NB4 (cell line): ENCODE results near the gene FAM131A.

Source experiments
- DNase-seq: peaks from one replicate; pipeline ENCODE4 v3.0.0; 2010; ENCODE audit warnings: low read depth
- H3K4me3 ChIP-seq: one replicate; pipeline ENCODE4 v1.5.1; 2011; ENCODE audit warnings: mild to moderate bottlenecking, low read depth, low read length, moderate library complexity
- MYC ChIP-seq: IDR thresholded peaks from 2 replicates; pipeline ENCODE4 v1.6.1; 2011; ENCODE audit warnings: low read depth, low read length
- POLR2A ChIP-seq: IDR thresholded peaks from 2 replicates; pipeline ENCODE4 v1.6.1; 2011; ENCODE audit warnings: mild to moderate bottlenecking; ENCODE audit not compliant: insufficient read length; ENCODE audit errors: extremely low read depth
- TF ChIP-seq, protein P1 (sequence below): IDR thresholded peaks from 2 replicates; pipeline ENCODE4 v1.6.1; 2011; ENCODE audit warnings: low read depth, low read length
- TF ChIP-seq, protein P2 (sequence below): IDR thresholded peaks from one replicate; pipeline ENCODE4 v1.5.1; 2012; ENCODE audit warnings: low read depth, low read length

The FAM131A gene

DNA sequence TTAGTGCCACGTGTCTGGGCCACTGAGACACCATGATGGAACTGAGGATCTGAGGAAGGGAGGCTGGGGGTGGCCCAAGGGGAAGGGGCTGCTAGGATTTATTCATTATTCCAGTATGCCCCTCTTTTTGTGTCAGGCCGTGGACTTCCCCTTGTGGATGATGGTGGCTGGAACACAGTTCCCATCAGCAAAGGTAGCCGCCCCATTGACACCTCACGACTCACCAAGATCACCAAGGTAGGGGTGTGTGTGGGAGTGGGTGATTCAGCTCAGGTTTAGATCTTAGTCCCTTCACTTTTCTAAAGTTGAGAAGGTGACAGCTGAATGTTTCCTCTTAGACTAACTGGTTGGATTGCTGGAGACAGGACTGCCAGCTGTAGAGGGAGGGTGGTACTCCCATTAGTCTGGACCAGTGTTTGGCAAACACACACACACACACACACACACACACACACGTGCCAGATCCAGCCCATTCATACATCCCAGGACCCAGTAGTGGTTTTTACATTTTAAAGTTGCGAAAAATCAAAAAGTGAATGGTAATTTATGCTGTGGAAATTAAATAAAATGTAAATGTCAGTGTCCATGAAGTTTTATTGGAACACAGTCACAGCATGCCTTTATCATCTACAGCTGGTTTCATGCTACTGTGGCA, 11.6 kb upstream of the FAM131A start:
- TF ChIP-seq, protein P1, sequence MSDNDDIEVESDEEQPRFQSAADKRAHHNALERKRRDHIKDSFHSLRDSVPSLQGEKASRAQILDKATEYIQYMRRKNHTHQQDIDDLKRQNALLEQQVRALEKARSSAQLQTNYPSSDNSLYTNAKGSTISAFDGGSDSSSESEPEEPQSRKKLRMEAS, result no peak
- TF ChIP-seq POLR2A, result no peak
- TF ChIP-seq MYC, result no peak
- TF ChIP-seq, protein P2, sequence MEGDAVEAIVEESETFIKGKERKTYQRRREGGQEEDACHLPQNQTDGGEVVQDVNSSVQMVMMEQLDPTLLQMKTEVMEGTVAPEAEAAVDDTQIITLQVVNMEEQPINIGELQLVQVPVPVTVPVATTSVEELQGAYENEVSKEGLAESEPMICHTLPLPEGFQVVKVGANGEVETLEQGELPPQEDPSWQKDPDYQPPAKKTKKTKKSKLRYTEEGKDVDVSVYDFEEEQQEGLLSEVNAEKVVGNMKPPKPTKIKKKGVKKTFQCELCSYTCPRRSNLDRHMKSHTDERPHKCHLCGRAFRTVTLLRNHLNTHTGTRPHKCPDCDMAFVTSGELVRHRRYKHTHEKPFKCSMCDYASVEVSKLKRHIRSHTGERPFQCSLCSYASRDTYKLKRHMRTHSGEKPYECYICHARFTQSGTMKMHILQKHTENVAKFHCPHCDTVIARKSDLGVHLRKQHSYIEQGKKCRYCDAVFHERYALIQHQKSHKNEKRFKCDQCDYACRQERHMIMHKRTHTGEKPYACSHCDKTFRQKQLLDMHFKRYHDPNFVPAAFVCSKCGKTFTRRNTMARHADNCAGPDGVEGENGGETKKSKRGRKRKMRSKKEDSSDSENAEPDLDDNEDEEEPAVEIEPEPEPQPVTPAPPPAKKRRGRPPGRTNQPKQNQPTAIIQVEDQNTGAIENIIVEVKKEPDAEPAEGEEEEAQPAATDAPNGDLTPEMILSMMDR, result no peak
- H3K4me3 ChIP-seq, result no peak overlapping the region

DNA sequence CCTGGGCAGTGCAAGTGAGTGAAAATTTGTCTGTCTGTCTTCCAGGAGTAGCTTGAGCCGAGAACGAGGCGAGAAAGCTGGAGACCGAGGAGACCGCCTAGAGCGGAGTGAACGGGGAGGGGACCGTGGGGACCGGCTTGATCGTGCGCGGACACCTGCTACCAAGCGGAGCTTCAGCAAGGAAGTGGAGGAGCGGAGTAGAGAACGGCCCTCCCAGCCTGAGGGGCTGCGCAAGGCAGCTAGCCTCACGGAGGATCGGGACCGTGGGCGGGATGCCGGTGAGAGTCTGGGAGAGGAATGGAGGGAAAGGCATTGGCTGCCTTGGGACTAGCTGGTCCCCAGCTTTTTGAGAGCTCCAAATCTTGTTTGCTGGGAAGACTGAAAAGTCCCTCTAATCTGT, 10.2 kb upstream of the FAM131A start:
- no peak for TF ChIP-seq MYC
- no peak for TF ChIP-seq POLR2A
- TF ChIP-seq, protein P2, result no peak
- TF ChIP-seq, protein P1, result no peak
- no peak for DNase-seq
- no peak overlapping the region for H3K4me3 ChIP-seq

More for the DNA sequence above, 11.6 kb upstream of the FAM131A start:
- no peak for DNase-seq

DNA sequence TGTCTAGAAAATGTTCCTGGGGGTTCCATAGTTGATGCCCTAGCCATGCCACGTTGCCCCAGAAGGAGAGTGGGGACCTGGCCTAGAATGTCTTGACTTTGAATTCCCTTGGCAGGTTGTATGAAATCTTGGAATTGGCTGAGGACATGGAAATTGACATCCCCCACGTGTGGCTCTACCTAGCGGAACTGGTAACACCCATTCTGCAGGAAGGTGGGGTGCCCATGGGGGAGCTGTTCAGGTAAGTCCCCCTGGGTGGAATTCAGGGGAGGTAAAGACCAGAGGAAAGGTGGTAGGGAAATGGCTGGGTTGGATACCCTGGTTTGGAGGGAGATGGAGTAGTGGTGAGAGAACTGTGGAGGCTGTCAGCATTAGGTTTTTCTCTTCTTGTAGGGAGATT, 8.9 kb upstream of the FAM131A start:
- no peak for DNase-seq
- TF ChIP-seq MYC, result no peak
- no peak overlapping the region for H3K4me3 ChIP-seq

DNA sequence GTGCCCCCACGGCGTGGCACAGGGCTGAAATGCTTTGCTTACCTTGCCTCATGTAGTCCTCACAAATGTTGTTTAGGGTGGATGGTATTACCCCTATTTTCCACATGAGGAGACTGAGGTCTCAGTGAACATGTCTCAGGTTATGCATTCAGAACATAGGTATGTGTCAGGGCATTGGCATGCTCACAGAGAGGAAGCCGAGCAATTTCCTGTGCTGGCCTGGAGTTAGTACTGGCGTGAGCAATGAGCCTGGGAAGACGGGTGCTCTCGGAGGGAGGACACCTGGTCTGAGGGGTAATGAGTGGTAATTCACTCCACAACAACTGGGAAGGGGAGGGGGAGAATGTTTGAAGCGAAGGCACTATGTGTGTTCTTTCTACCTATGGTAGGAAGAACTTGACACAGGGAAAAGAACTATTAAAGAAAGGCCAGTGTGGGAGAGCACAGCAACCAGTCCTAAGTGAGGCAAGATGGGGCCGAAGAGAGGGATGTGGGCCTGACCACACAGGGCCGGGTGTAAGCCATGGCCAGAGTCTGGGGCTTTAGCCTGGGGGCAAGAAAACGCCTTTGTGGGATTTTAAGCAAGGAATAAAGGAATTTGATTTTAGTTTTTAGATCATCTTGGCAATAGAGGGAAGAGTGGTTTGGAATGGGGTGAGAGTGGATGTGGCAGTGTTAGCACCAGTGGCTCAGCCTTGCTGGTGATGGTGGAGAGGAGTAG, 4.9 kb upstream of the FAM131A start:
- TF ChIP-seq, protein P2, result no peak
- TF ChIP-seq, protein P1, result no peak
- TF ChIP-seq POLR2A (no peak), MYC (no peak)
- no peak overlapping the region for H3K4me3 ChIP-seq
- no peak for DNase-seq

DNA sequence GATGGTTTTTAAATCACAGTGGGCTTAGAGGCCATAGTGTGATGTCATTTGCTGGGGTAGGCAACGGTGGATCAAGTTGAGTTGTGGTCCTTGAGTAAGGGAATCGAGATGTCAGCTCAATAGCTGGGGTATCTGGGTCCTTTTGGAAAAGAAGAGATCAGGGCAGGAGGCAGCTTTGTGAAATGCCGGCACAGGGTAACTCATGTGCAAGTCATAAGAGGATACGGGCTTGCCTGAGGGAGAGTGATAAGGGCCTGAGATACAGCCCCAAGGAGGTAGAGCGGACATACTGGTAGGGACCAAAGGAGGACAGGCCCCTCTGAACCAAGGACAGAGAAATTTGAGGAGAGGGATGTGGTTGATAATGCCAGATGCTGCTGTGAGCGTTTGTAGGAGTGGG, 4.2 kb upstream of the FAM131A start:
- TF ChIP-seq, protein P2, result no peak
- no peak for TF ChIP-seq MYC
- TF ChIP-seq, protein P1, result no peak
- TF ChIP-seq POLR2A, result no peak
- no peak for DNase-seq
- H3K4me3 ChIP-seq, result no peak overlapping the region

DNA sequence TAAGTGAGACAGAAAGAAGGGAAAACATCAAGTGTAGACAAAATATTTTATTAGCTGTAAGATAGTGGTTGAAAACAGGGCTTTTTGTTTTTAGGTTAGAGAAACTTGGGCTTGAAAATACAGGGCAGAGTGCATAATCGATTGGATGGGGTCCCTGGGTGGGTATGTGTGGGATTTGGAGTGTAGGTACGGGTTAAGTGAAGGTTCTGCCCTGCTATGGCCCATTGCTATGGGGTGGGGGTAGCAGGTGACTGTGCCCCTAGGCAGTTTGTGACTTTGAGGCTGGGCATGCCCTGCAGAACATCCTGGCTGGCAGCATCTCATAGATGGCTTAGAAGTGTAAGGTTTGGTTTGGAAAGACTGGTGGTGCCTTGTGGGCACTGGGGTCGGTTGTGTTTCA, 3.7 kb upstream of the FAM131A start:
- H3K4me3 ChIP-seq, result no peak overlapping the region
- TF ChIP-seq, protein P2, result no peak
- TF ChIP-seq, protein P1, result no peak
- TF ChIP-seq POLR2A (no peak), MYC (no peak)
- DNase-seq, result no peak
